CD14-positive monocyte (primary cell): ENCODE results near the gene C2orf76. TPM values are rescaled to one million over a fixed set of nuclear protein-coding genes. Genes with fewer than 3 reads are reported as not detected.
"Not testable (repeated sequence)": the region's sequence is repeated elsewhere in the genome, so short reads cannot be mapped to it uniquely, and the experiment has no call there.

Experiments
- DNase-seq, 3 donors: peaks; one replicate each; pipeline ENCODE4 v3.0.0-alpha.2; 2011 to 2022
- H2AFZ ChIP-seq: 2 replicates; pipeline ENCODE4 v1.6.0; 2012; ENCODE audit warnings: mild to moderate bottlenecking, low read depth, low read length, inconsistent platforms; ENCODE audit not compliant: insufficient read depth, poor library complexity, severe bottlenecking
- H3K27ac ChIP-seq, 2 donors: 1 replicate in 1 of 2; 2 replicates in 1 of 2; pipeline ENCODE4 v1.5.1; 2012 to 2013; ENCODE audit warnings: low read length in 2 of 2, control low read depth in 1 of 2, inconsistent platforms in 1 of 2, low read depth in 1 of 2, mild to moderate bottlenecking in 1 of 2
- H3K27me3 ChIP-seq, 2 donors: one replicate each; pipeline versions ENCODE4 v1.6.0 to v1.6.1; 2011 to 2013; ENCODE audit warnings: low read length in 2 of 2; ENCODE audit not compliant: control insufficient read depth in 2 of 2, insufficient read depth in 2 of 2
- H3K36me3 ChIP-seq, 2 donors: replicated peaks in 1 of 2; 1 replicate in 1 of 2; 2 replicates in 1 of 2; pipeline versions ENCODE4 v1.5.1 to v1.6.1; 2012 to 2013; ENCODE audit warnings: low read length in 2 of 2, control low read depth in 1 of 2, inconsistent platforms in 1 of 2, mild to moderate bottlenecking in 1 of 2; ENCODE audit not compliant: insufficient read depth in 2 of 2, control insufficient read depth in 1 of 2
- H3K4me1 ChIP-seq, 2 donors: 1 replicate in 1 of 2; 2 replicates in 1 of 2; pipeline versions ENCODE4 v1.5.1 to v1.6.1; 2012 to 2013; ENCODE audit warnings: low read length in 2 of 2, control low read depth in 1 of 2, inconsistent platforms in 1 of 2, mild to moderate bottlenecking in 1 of 2, moderate library complexity in 1 of 2; ENCODE audit not compliant: insufficient read depth in 2 of 2, control insufficient read depth in 1 of 2
- H3K4me2 ChIP-seq: replicated peaks from 2 replicates; pipeline ENCODE3; 2012; ENCODE audit warnings: low read length, moderate library complexity, mild to moderate bottlenecking; ENCODE audit not compliant: poor library complexity, severe bottlenecking; ENCODE audit errors: extremely low read depth
- H3K4me3 ChIP-seq, 3 experiments: fragments of 200-600 bp in 1 of 3; sonication (generic) in 1 of 3; replicated peaks in 1 of 3; 1 replicate in 2 of 3; 2 replicates in 1 of 3; pipeline ENCODE4 v1.5.1; 2011 to 2013; ENCODE audit warnings: low read length in 3 of 3, mild to moderate bottlenecking in 3 of 3, control low read depth in 2 of 3, low read depth in 2 of 3, inconsistent platforms in 1 of 3, moderate library complexity in 1 of 3
- H3K79me2 ChIP-seq: 2 replicates; pipeline ENCODE4 v1.6.0; 2012; ENCODE audit warnings: mild to moderate bottlenecking, control low read depth, inconsistent platforms, low read length, moderate library complexity; ENCODE audit not compliant: insufficient read depth
- H3K9ac ChIP-seq: 2 replicates; pipeline ENCODE4 v1.6.0; 2017; ENCODE audit warnings: low read length, mild to moderate bottlenecking; ENCODE audit not compliant: insufficient read depth, poor library complexity, severe bottlenecking
- H3K9me3 ChIP-seq, 2 donors: replicated peaks in 1 of 2; 1 replicate in 1 of 2; 2 replicates in 1 of 2; pipeline versions ENCODE4 v1.5.1 to v1.6.1; 2012 to 2013; ENCODE audit warnings: low read length in 2 of 2, control low read depth in 1 of 2; ENCODE audit not compliant: control insufficient read depth in 1 of 2, insufficient read depth in 1 of 2
- H4K20me1 ChIP-seq: 2 replicates; pipeline ENCODE4 v1.6.0; 2012; ENCODE audit warnings: mild to moderate bottlenecking, low read length, control low read depth, moderate library complexity; ENCODE audit not compliant: insufficient read depth
- H3K27ac Mint-ChIP-seq, 7 donors: one replicate each; pipeline ENCODE4 v1.8.0; 2020; ENCODE audit warnings: mild to moderate bottlenecking in 7 of 7, mixed read lengths in 7 of 7, moderate library complexity in 6 of 7, inconsistent platforms in 2 of 7
- H3K27me3 Mint-ChIP-seq, 3 donors: one replicate each; pipeline ENCODE4 v1.8.0; 2021 to 2022; ENCODE audit warnings: low read depth in 3 of 3, mild to moderate bottlenecking in 3 of 3, mixed read lengths in 3 of 3, moderate library complexity in 3 of 3, inconsistent platforms in 1 of 3
- H3K36me3 Mint-ChIP-seq, 2 donors: one replicate each; pipeline ENCODE4 v1.8.0; 2020; ENCODE audit warnings: mixed read lengths in 2 of 2, inconsistent platforms in 1 of 2, mild to moderate bottlenecking in 1 of 2
- H3K4me1 Mint-ChIP-seq: one replicate; pipeline ENCODE4 v1.8.0; 2020; ENCODE audit warnings: mild to moderate bottlenecking, mixed read lengths
- H3K4me3 Mint-ChIP-seq, 2 donors: one replicate each; pipeline ENCODE4 v1.8.0; 2020; ENCODE audit warnings: mild to moderate bottlenecking in 2 of 2, mixed read lengths in 2 of 2, moderate library complexity in 1 of 2
- H3K9me3 Mint-ChIP-seq, 7 donors: one replicate each; pipeline ENCODE4 v1.8.0; 2020 to 2022; ENCODE audit warnings: mixed read lengths in 7 of 7, mild to moderate bottlenecking in 6 of 7, moderate library complexity in 6 of 7, inconsistent platforms in 2 of 7
- CTCF ChIP-seq: fragments of 200-600 bp; IDR thresholded peaks from one replicate; pipeline ENCODE4 v1.8.0; 2022; ENCODE audit warnings: antibody characterized with exemption, mild to moderate bottlenecking
- WGBS: methylation state at CpG from one replicate; pipeline ENCODE4 v1.1.5; 2013; ENCODE audit warnings: missing lambda C conversion rate; ENCODE audit not compliant: insufficient coverage; 5-methylcytosine and 5-hydroxymethylcytosine counted together
- intact Hi-C, 2 donors: fragments of 100-400 bp; cut with micrococcal nuclease; formaldehyde crosslinking; loops; one replicate each; pipeline versions ENCODE4 v1.15.0 to v1.15.1; 2023
- polyA plus RNA-seq, 3 donors: library from polyadenylated mRNA; depleted of rRNA in 1 of 3; unstranded in 2 of 3; stranded (reverse) in 1 of 3; fragments of 300-500 nt in 2 of 3; fragments of >200 nt in 1 of 3; fragmentation: Illumina TruSeq in 2 of 3; gene quantifications; 1 replicate in 2 of 3; 2 replicates in 1 of 3; pipeline ENCODE4 v1.2.3, GENCODE V29; 2012 to 2021

The C2orf76 gene
- polyA plus RNA-seq, 3 donors: 9.7 to 32.5 (median 31.0) TPM

DNA sequence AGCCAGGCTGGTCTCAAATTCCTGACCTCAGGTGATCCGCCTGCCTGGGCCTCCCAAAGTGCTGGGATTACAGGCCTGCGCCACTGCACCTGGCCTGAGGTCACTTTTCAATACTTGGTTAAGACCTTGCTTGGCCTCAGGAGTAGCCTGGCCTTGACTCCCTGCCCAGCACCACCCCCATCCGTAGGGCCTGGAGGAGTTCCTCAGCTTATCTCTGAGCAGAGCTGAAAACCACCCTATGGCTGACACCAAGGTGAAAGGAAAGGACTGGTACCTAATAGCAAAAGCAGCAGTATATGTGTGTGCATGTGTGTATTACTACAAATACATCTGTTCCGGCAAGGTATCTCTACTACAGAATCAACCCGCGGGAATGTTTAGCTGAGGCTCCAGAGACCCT, 87.0 kb downstream of the C2orf76 start:
- Mint-ChIP-seq H3K4me3 (no peak overlapping the region), H3K27ac (no peak overlapping the region), H3K36me3 (no peaks in the 10 kb centered on the region), H3K9me3 (peaks cover 0 to 3% (median 0%) of the 10 kb centered on the region in 7 donors), H3K4me1 (peaks cover 51% of the 10 kb centered on the region), H3K27me3 (peaks cover 0 to 3% (median 2%) of the 10 kb centered on the region in 3 donors)
- H2AFZ ChIP-seq: no peak overlapping the region
- peaks cover 39 to 50% of the 10 kb centered on the region in 2 donors for H3K4me1 ChIP-seq
- 93% methylated on average over 2 of the region's 6 CpGs for WGBS
- no peak for TF ChIP-seq CTCF
- H3K4me3 ChIP-seq: no peak overlapping the region
- DNase-seq: no peak
- no peaks in the 10 kb centered on the region for H3K9me3 ChIP-seq
- no peak overlapping the region for H3K4me2 ChIP-seq
- no peaks in the 10 kb centered on the region for H3K79me2 ChIP-seq
- no peaks in the 10 kb centered on the region for H4K20me1 ChIP-seq
- no peak overlapping the region for H3K27ac ChIP-seq
- H3K27me3 ChIP-seq: no peaks in the 10 kb centered on the region
- intact Hi-C loops: loop anchor here in 1 of 2 donors (10.0 kb wide), 1 partner anchor 395 kb away; no protein-coding TSS in a partner anchor
- no peak overlapping the region for H3K9ac ChIP-seq
- H3K36me3 ChIP-seq: no peaks in the 10 kb centered on the region

DNA sequence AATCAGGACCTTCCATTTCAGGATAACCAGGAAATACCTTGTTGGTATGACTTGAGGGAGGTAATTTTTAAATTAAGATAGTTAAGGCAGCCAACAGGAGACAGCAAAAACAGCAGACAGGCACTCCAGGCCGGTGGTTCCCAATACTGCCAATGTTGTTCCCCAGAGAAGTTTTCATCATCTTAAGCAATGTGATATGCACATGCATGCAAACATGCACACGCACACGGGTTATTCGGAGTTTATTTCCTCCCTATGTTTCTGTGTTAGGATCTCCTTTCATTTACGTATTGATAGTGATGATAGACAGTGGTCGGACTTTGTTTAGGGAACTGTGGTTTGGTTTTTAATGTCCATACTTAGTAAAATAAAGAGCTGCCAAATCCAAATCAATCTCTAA, 87.7 kb downstream of the C2orf76 start:
- H3K9me3 ChIP-seq: no peaks in the 10 kb centered on the region
- H3K27me3 ChIP-seq: no peaks in the 10 kb centered on the region
- Mint-ChIP-seq H3K27ac (no peak overlapping the region), H3K4me1 (peaks cover 45% of the 10 kb centered on the region), H3K9me3 (peaks cover 0 to 3% (median 0%) of the 10 kb centered on the region in 7 donors), H3K27me3 (peaks cover 0 to 2% (median 1%) of the 10 kb centered on the region in 3 donors), H3K4me3 (no peak overlapping the region), H3K36me3 (no peaks in the 10 kb centered on the region)
- intact Hi-C loops: no loop called here
- no peak overlapping the region for H3K4me2 ChIP-seq
- no peak overlapping the region for H3K27ac ChIP-seq
- peaks cover 34 to 43% of the 10 kb centered on the region in 2 donors for H3K4me1 ChIP-seq
- H3K79me2 ChIP-seq: no peaks in the 10 kb centered on the region
- no peaks in the 10 kb centered on the region for H4K20me1 ChIP-seq
- DNase-seq: no peak
- H2AFZ ChIP-seq: no peak overlapping the region
- 100% methylated on average over 4 of the region's 6 CpGs for WGBS
- no peak overlapping the region for H3K9ac ChIP-seq
- TF ChIP-seq CTCF: no peak
- no peak overlapping the region for H3K4me3 ChIP-seq
- no peaks in the 10 kb centered on the region for H3K36me3 ChIP-seq

- H3K4me3 Mint-ChIP-seq, H3K9me3 Mint-ChIP-seq, H3K27me3 Mint-ChIP-seq, H3K79me2 ChIP-seq, H3K4me2 ChIP-seq, H3K9ac ChIP-seq, H4K20me1 ChIP-seq, H3K27ac ChIP-seq, H3K9me3 ChIP-seq, H3K36me3 ChIP-seq, H3K27me3 ChIP-seq, H3K27ac Mint-ChIP-seq, H2AFZ ChIP-seq, intact Hi-C loops, DNase-seq, H3K4me3 ChIP-seq, H3K36me3 Mint-ChIP-seq: not testable (repeated sequence)
- H3K4me1 ChIP-seq: peaks cover 28 to 37% of the 10 kb centered on the region in 2 donors
- peaks cover 40% of the 10 kb centered on the region for H3K4me1 Mint-ChIP-seq
- WGBS: no CpG with 5 or more reads among the region's 2 CpGs
These were observed 88.2 kb downstream of the C2orf76 start for GRCh38 chr2:119278385-119278784.
